GM18519 (cell line): Measurements from ENCODE around the gene OCRL.

Source experiments
- ATAC-seq: cut with Tn5 transposase; IDR thresholded peaks from one replicate; pipeline ENCODE4 v1.9.1; 2021; ENCODE audit warnings: mild to moderate bottlenecking, moderate library complexity; ENCODE audit not compliant: unreplicated experiment, low FRiP score

Gene OCRL

GRCh38 chrX:129581904-129582303 lies 41.8 kb downstream of the OCRL start:
- ATAC-seq = no peak

GRCh38 chrX:129585167-129585566 lies 45.1 kb downstream of the OCRL start:
- ATAC-seq = no peak

GRCh38 chrX:129585691-129586090 lies 45.6 kb downstream of the OCRL start:
- ATAC-seq = no peak

DNA sequence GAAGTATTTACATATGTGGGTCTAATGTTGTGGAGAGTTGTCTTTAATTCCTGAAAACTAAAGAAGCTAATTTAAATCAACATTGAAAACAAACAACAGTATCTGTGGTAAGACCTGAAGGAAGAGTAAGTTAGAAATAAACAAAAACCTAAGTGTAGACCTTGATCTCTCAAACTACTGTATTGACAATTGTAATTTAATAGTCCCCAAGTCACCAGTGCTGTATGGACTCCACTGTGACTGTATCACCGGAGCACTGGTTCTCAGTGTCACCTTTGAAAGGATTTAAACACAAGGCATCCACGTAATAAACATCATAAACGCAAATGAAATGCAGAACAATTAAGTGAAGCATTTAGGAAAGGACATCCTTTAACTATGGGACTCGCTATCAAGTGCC lies 46.4 kb downstream of the OCRL start:
- no peak for ATAC-seq

GRCh38 chrX:129590596-129590995 lies 50.5 kb downstream of the OCRL start:
- ATAC-seq = no peak

DNA sequence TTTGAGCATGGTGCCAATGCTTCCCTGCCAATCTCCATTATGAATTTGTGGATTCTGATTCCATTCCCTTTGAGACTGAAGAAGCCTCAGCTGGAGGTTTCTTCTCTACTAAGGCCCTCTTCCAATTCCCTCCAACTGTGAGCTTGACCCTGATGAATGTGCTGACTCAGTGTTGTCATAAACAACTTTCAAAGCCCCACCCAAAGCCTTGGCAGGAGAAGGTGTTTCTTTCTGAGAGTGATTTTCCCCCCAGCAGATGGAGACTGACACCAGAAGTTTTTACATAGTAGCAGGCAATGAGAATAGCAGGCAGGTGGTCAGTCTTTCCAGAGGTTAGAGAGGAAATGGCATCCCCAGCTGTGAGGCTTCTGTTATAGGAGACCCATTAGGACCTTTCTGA lies 53.1 kb downstream of the OCRL start:
- no peak for ATAC-seq

DNA sequence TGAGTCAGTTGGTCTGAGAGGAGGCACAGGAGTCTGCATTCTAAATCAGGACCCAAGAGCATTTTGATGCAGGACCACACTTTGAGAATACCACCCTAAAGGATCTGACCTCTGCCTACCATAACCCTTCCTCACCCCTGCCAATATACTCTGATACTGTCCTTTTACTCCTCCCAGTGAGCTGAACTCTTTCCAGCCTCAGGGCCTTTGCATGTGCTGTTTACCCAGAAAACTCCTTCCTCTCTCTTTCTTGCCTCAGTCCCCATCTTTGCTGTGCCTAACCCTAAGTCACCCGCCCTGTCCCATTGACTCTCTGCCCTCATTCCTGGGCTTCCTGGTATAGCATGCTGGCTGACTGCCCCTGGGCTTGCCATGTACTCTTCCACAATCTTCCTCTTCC lies 54.7 kb downstream of the OCRL start:
- no peak for ATAC-seq

DNA sequence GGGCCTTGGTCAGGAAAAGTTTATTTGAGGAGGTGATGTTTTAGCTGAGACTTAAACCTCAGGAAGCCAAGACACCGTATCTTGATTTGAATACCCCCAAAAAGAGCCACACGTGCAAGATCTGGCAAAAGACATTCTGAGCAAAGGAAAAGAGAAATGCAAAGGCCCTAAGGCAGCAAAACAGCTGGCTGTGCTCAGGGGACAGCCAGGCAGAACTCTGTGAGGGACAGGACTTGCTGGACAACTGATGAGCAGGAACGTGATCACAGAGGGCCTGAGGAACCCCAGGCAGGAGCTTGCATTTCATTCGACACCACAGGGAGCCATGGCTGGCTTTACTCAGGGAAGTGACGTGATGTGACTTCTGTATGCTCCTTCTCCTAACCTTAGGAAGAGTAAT lies 56.0 kb downstream of the OCRL start:
- ATAC-seq = no peak

- no peak for ATAC-seq
Observed at GRCh38 chrX:129597905-129598304, 57.8 kb downstream of the OCRL start.

- ATAC-seq = no peak
Observed at GRCh38 chrX:129599499-129599898, 59.4 kb downstream of the OCRL start.

DNA sequence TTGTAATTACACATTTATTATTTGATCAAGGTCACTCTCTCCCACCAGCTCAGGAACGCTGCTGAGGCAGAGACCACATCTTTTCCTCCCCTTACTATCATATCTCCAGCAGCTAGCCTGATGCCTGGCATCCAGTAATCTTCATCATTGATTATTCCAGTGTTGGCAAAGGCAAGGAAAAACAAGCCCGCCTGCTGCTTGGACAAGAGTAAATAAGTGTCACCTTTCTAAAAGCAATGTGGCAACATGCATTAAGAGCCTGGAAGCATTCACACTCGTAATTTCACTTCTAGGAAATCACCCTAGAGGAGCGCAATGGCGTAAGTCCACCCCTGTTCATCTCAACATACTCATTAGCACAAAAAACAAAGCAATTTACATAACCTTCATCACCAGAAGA lies 59.9 kb downstream of the OCRL start:
- no peak for ATAC-seq

DNA sequence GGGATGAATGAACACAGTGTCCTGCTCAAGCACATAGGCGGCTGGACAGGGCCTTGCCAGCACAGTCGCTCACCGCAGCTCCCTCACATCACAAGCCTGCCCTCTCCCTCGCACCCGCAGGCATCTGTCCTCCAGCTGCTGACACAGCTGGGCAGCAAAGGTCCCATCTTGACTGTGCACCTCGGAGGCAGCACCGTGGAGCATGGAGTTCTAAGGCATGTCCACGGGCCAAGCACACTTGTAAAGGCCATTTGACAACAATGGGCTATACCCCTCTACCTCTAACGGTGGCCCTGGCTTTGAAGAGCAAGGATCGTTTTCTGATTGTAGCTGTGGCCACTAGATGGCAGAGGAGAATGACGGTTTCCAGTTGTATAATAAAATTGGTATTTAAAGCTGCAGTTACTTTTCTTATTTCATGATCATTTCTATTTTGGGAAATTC lies 60.9 kb downstream of the OCRL start:
- no peak for ATAC-seq

DNA sequence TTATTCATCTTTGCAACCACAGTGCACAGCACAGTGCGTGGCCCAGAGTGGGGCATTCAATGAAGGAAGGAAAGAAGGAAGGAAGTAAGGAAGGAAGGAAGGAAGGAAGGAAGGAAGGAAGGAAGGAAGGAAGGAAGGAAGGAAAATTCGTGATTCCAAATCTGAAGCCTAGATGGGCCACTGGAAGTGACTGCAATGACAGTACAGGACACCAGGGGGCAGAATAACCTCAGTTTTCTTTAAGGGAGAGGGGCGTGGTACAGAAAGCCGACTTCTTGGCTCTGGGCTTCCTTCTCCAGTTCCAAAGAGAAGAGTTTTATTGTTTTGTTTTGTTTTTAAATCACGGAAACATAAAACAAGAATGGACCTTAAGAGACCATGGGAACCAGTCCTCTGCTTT lies 66.9 kb downstream of the OCRL start:
- ATAC-seq = no peak

DNA sequence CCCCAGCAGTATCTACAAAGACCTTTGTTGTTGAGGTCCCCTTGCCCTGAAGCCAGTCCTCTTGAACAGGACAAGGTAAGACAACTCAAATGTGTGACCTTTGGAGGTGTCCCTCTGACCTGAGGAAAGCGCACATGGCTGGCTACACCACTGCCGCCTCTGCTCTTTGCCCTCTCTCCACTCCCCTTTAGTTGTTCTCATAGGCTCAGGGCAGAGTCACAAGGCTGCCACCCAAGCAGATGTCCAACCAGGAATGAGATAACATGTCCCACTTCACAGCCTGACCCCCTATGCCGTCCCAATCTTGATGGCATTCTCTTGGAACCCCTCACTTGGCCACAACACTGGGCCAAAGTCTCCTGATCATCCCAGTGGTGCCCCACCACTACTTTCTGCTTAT lies 68.4 kb downstream of the OCRL start:
- no peak for ATAC-seq

- ATAC-seq = no peak
Observed at GRCh38 chrX:129609395-129609794, 69.3 kb downstream of the OCRL start.

GRCh38 chrX:129612396-129612795 lies 72.3 kb downstream of the OCRL start:
- ATAC-seq = no peak

- ATAC-seq = no peak
Observed at GRCh38 chrX:129613596-129613995, 73.5 kb downstream of the OCRL start.

- ATAC-seq = no peak
Observed at GRCh38 chrX:129614481-129615255, 74.6 kb downstream of the OCRL start.

GRCh38 chrX:129617420-129617819 lies 77.4 kb downstream of the OCRL start:
- no peak for ATAC-seq

DNA sequence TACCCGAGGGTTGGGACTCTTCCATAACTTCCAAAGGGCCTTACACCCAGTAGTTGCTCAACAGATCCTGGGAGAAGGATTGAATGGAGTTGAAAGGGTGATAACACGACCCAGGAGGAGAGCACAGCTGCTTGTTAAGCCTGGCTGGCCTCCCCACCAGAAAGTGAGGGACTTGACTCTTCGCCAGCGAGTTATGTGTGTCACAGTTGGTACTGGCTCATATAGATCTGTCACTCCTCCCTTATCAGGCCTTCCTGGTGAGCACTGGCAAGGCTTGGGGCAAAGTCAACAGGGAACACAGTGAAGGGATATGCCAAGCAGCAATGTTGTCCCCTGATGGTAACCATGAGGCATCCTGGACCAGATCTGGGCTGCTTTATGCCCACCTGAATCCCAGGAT lies 78.9 kb downstream of the OCRL start:
- ATAC-seq = no peak

- no peak for ATAC-seq
Observed at GRCh38 chrX:129622757-129623301, 82.8 kb downstream of the OCRL start.

DNA sequence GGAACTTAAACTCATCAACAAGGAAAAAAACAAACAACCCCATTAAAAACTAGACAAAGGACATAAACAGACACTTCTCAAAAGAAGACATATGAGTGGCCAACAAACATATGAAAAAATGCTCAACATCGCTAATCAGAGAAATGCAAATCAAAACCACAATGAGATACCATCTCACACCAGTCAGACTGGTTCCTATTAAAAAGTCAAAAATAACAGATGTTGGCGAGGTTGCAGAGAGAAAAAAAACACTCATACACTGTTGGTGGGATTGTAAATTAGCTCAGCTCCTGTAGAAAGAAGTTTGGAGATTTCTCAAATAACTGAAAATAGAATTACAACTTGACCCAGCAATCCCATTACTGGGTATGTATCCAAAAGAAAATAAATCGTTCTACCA lies 86.0 kb downstream of the OCRL start:
- no peak for ATAC-seq
